ENCODE measurements around the gene NWD2.

NWD2 gene

GRCh38 chr4:37481547-37482122 is 237.1 kb downstream of the NWD2 start:
- ChIA-PET POLR2A (no interaction called here), CTCF (no interaction called here)
- no peak for TF ChIP-seq CTCF (IDR thresholded peaks at IDR 0.05; ENCODE audit: insufficient read depth, low read length, missing control alignments)
- no peak for DNase-seq (ENCODE audit: low read depth, low spot score)
- H3K4me3 ChIP-seq (ENCODE audit: low read depth, low read length): no peak overlapping the region

DNA sequence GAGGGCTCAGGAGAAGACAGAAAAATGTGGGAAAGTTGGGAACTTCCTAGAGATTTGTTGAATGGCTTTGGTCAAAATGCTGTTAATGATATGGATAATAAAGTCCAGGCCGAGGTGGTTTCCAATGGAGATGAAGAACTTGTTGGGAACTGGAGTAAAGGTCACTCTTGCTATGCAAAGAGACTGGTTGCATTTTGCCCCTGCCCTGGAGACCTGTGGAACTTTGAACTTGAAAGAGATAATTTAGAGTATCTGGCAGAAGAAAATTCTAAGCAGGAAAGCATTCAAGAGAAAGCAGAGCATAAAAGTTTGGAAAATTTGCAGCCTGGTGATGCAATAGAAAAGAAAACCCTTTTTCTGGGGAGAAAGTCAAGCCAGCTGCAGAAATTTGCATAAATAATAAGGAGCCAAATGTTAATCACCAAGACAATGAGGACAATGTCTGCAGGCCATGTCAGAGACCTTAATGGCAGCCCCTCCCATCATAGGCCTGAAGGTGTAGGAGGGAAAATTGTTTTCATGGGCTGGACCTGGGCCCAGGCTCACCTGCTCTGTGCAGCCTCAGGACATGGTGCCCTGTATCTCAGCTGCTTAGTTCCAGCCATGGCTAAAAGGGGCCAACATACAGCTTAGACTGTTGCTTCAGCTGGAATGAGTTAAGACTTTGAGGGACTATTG is 237.8 kb downstream of the NWD2 start:
- TF ChIP-seq CTCF (IDR thresholded peaks at IDR 0.05; ENCODE audit: insufficient read depth, low read length, missing control alignments): no peak
- CTCF ChIA-PET: no interaction called here
- POLR2A ChIA-PET: no interaction called here

GRCh38 chr4:37483610-37484009 is 239.1 kb downstream of the NWD2 start:
- ChIA-PET CTCF (no interaction called here), POLR2A (no interaction called here)
- no peak for DNase-seq (ENCODE audit: low read depth, low spot score)
- no peak for TF ChIP-seq CTCF (IDR thresholded peaks at IDR 0.05; ENCODE audit: insufficient read depth, low read length, missing control alignments)
- no peak overlapping the region for H3K4me3 ChIP-seq (ENCODE audit: low read depth, low read length)

More for the DNA sequence above, 237.8 kb downstream of the NWD2 start:
- DNase-seq (ENCODE audit: low read depth, low spot score): no peak
- no peak overlapping the region for H3K4me3 ChIP-seq (ENCODE audit: low read depth, low read length)

- ChIA-PET CTCF (no interaction called here), POLR2A (no interaction called here)
- no peak for DNase-seq (ENCODE audit: low read depth, low spot score)
- H3K4me3 ChIP-seq (ENCODE audit: low read depth, low read length): no peak overlapping the region
- no peak for TF ChIP-seq CTCF (IDR thresholded peaks at IDR 0.05; ENCODE audit: insufficient read depth, low read length, missing control alignments)
Observed at GRCh38 chr4:37486166-37486565, 241.6 kb downstream of the NWD2 start.

- no peak for DNase-seq (ENCODE audit: low read depth, low spot score)
- H3K4me3 ChIP-seq (ENCODE audit: low read depth, low read length): no peak overlapping the region
- no peak for TF ChIP-seq CTCF (IDR thresholded peaks at IDR 0.05; ENCODE audit: insufficient read depth, low read length, missing control alignments)
- POLR2A ChIA-PET: no interaction called here
- CTCF ChIA-PET: no interaction called here
Observed at GRCh38 chr4:37487668-37488067, 243.1 kb downstream of the NWD2 start.

DNA sequence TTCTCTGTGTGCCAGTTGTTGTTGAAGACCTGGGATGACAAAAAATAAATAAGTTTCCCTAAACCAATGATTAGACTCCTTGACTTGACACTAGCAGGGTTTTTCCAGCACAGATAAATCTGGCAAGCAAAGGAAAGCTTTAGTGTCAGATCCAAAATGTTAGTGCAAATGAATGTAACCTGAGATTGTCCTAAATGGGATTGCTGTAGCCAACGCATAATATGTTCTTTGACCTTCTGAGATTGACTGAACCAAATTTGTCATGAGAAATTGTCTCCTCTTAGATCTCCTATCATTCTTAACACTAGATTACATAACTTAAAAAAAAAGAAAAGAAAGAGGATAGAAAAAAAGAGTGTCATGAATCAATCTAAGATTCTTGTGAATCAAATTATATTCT is 245.2 kb downstream of the NWD2 start:
- TF ChIP-seq CTCF (IDR thresholded peaks at IDR 0.05; ENCODE audit: insufficient read depth, low read length, missing control alignments): no peak
- DNase-seq (ENCODE audit: low read depth, low spot score): no peak
- ChIA-PET CTCF (no interaction called here), POLR2A (no interaction called here)
- H3K4me3 ChIP-seq (ENCODE audit: low read depth, low read length): no peak overlapping the region

All from AG04449 (cell line).